Activated naive CD4-positive, alpha-beta T cell treated with anti-CD3 and anti-CD28 coated beads for 36 hours (primary cell): ENCODE measurements around the gene NOMO2. TPM values are rescaled to one million over a fixed set of nuclear protein-coding genes. Genes with fewer than 3 reads are reported as not detected.
"Not testable (repeated sequence)": the region's sequence is repeated elsewhere in the genome, so short reads cannot be mapped to it uniquely, and the experiment has no call there.

Experiments
- CTCF ChIA-PET: fragments of 350-600 bp; sonication (Branson Sonifier 250); formaldehyde crosslinking; loops from one replicate; lab custom pipeline; 2021; ENCODE audit warnings: antibody characterized with exemption; lab: Charles Lee
- DNase-seq: peaks from one replicate; pipeline ENCODE4 v3.0.0-alpha.2; 2020
- H3K27ac Mint-ChIP-seq: one replicate; pipeline ENCODE4 v1.8.0; 2021; ENCODE audit warnings: mild to moderate bottlenecking, mixed read lengths
- H3K27me3 Mint-ChIP-seq: one replicate; pipeline ENCODE4 v1.8.0; 2021; ENCODE audit warnings: low read depth, mixed read lengths
- H3K36me3 Mint-ChIP-seq: one replicate; pipeline ENCODE4 v1.8.0; 2021; ENCODE audit warnings: low read depth, mixed read lengths
- H3K4me1 Mint-ChIP-seq: one replicate; pipeline ENCODE4 v1.8.0; 2021; ENCODE audit warnings: low read depth, mixed read lengths
- H3K4me3 Mint-ChIP-seq: one replicate; pipeline ENCODE4 v1.8.0; 2021; ENCODE audit warnings: mild to moderate bottlenecking, moderate library complexity, mixed read lengths
- H3K9me3 Mint-ChIP-seq: one replicate; pipeline ENCODE4 v1.8.0; 2021; ENCODE audit warnings: mixed read lengths
- intact Hi-C: fragments of 100-400 bp; cut with micrococcal nuclease; formaldehyde crosslinking; loops from one replicate; pipeline ENCODE4 v1.15.1; 2023
- total RNA-seq, 2 experiments: library from RNA; stranded (reverse); gene quantifications; one replicate each; pipeline ENCODE4 v1.2.3, GENCODE V29; 2021

NOMO2 gene
- total RNA-seq, 2 experiments from 2014 or later, result 54.6 to 72.9 TPM

- H3K4me3 Mint-ChIP-seq, H3K4me1 Mint-ChIP-seq, H3K36me3 Mint-ChIP-seq, CTCF ChIA-PET, H3K27me3 Mint-ChIP-seq, intact Hi-C loops, H3K9me3 Mint-ChIP-seq, DNase-seq, H3K27ac Mint-ChIP-seq: not testable (repeated sequence)
Observed at GRCh38 chr16:18570529-18571306, 8.8 kb upstream of the NOMO2 start.

- peaks cover 14% of the 10 kb centered on the region for H3K4me1 Mint-ChIP-seq
- DNase-seq, result peak; percentile 17
- CTCF ChIA-PET, H3K9me3 Mint-ChIP-seq, intact Hi-C loops, H3K27ac Mint-ChIP-seq, H3K27me3 Mint-ChIP-seq, H3K36me3 Mint-ChIP-seq: not testable (repeated sequence)
- peak overlapping the region; percentile 65 for H3K4me3 Mint-ChIP-seq
Observed at GRCh38 chr16:18560416-18561220, 1.3 kb downstream of the NOMO2 start.

GRCh38 chr16:18553671-18554070 is 8.2 kb downstream of the NOMO2 start:
- H3K4me1 Mint-ChIP-seq, H3K27ac Mint-ChIP-seq, H3K9me3 Mint-ChIP-seq, H3K4me3 Mint-ChIP-seq, CTCF ChIA-PET, H3K27me3 Mint-ChIP-seq, H3K36me3 Mint-ChIP-seq, intact Hi-C loops, DNase-seq: not testable (repeated sequence)

- H3K9me3 Mint-ChIP-seq, CTCF ChIA-PET, intact Hi-C loops, H3K27ac Mint-ChIP-seq, H3K36me3 Mint-ChIP-seq, H3K4me3 Mint-ChIP-seq, DNase-seq, H3K4me1 Mint-ChIP-seq, H3K27me3 Mint-ChIP-seq: not testable (repeated sequence)
Observed at GRCh38 chr16:18547382-18547781, 14.5 kb downstream of the NOMO2 start.

- intact Hi-C loops, CTCF ChIA-PET, H3K4me3 Mint-ChIP-seq, H3K9me3 Mint-ChIP-seq, H3K36me3 Mint-ChIP-seq, DNase-seq, H3K27ac Mint-ChIP-seq, H3K4me1 Mint-ChIP-seq, H3K27me3 Mint-ChIP-seq: not testable (repeated sequence)
Observed at GRCh38 chr16:18546853-18547252, 15.0 kb downstream of the NOMO2 start.

GRCh38 chr16:18544232-18545081 is 17.4 kb downstream of the NOMO2 start:
- intact Hi-C loops, H3K4me1 Mint-ChIP-seq, H3K4me3 Mint-ChIP-seq, H3K27me3 Mint-ChIP-seq, DNase-seq, H3K36me3 Mint-ChIP-seq, H3K27ac Mint-ChIP-seq, CTCF ChIA-PET, H3K9me3 Mint-ChIP-seq: not testable (repeated sequence)

GRCh38 chr16:18541912-18542311 is 20.0 kb downstream of the NOMO2 start:
- H3K4me1 Mint-ChIP-seq, H3K4me3 Mint-ChIP-seq, CTCF ChIA-PET, H3K27ac Mint-ChIP-seq, H3K36me3 Mint-ChIP-seq, H3K9me3 Mint-ChIP-seq, H3K27me3 Mint-ChIP-seq, DNase-seq, intact Hi-C loops: not testable (repeated sequence)

GRCh38 chr16:18537004-18537403 is 24.9 kb downstream of the NOMO2 start:
- DNase-seq, H3K4me3 Mint-ChIP-seq, H3K4me1 Mint-ChIP-seq, CTCF ChIA-PET, H3K27me3 Mint-ChIP-seq, intact Hi-C loops, H3K36me3 Mint-ChIP-seq, H3K9me3 Mint-ChIP-seq: not testable (repeated sequence)
- H3K27ac Mint-ChIP-seq, result peak overlapping the region; percentile 56

- H3K36me3 Mint-ChIP-seq, H3K4me3 Mint-ChIP-seq, DNase-seq, H3K9me3 Mint-ChIP-seq, H3K27me3 Mint-ChIP-seq, H3K4me1 Mint-ChIP-seq, intact Hi-C loops, H3K27ac Mint-ChIP-seq, CTCF ChIA-PET: not testable (repeated sequence)
Observed at GRCh38 chr16:18535519-18536168, 26.3 kb downstream of the NOMO2 start.

- H3K36me3 Mint-ChIP-seq, H3K9me3 Mint-ChIP-seq, H3K4me1 Mint-ChIP-seq, H3K27me3 Mint-ChIP-seq, H3K4me3 Mint-ChIP-seq, intact Hi-C loops, H3K27ac Mint-ChIP-seq, CTCF ChIA-PET, DNase-seq: not testable (repeated sequence)
Observed at GRCh38 chr16:18534308-18534707, 27.6 kb downstream of the NOMO2 start.

GRCh38 chr16:18531323-18531722 is 30.6 kb downstream of the NOMO2 start:
- DNase-seq, H3K4me3 Mint-ChIP-seq, H3K36me3 Mint-ChIP-seq, H3K27ac Mint-ChIP-seq, H3K9me3 Mint-ChIP-seq, intact Hi-C loops, CTCF ChIA-PET, H3K27me3 Mint-ChIP-seq, H3K4me1 Mint-ChIP-seq: not testable (repeated sequence)

GRCh38 chr16:18530329-18530728 is 31.6 kb downstream of the NOMO2 start:
- CTCF ChIA-PET, intact Hi-C loops, H3K4me3 Mint-ChIP-seq, H3K27me3 Mint-ChIP-seq, DNase-seq, H3K27ac Mint-ChIP-seq, H3K9me3 Mint-ChIP-seq, H3K4me1 Mint-ChIP-seq, H3K36me3 Mint-ChIP-seq: not testable (repeated sequence)
